Measurements from ENCODE around the gene CRACR2B. TPM values are rescaled to one million over a fixed set of nuclear protein-coding genes. Genes with fewer than 3 reads are reported as not detected.

Gene CRACR2B
- total RNA-seq, 1 experiment from 2014 or later = 17.5 TPM

- H3K4me1 ChIP-seq (replicated peaks; ENCODE audit: insufficient read depth) = peaks cover 12% of the 10 kb centered on the region
- intact Hi-C loops (cut with micrococcal nuclease; ENCODE audit: unreplicated experiment) = loop anchor here (2.0 kb wide), 1 partner anchor 15 kb away; no protein-coding TSS in a partner anchor
- ChIA-PET POLR2A (ENCODE audit: unreplicated experiment) (interaction anchor here (0.6 to 1.6 kb wide), 11 partner anchors 13 to 740 kb away, joined by 3 to 17 read pairs (median 5); partner anchors contain the start of genes CD151 and PIDD1), CTCF (interaction anchor here (0.7 kb wide), 1 partner anchor 13 kb away, joined by 4 read pairs; no protein-coding TSS in a partner anchor)
- no peaks in the 10 kb centered on the region for H3K9me2 ChIP-seq (ENCODE audit: insufficient read depth)
- H3K4me2 ChIP-seq = peak overlapping the region; percentile 90
- H4K20me1 ChIP-seq (ENCODE audit: insufficient read depth) = peaks cover 26% of the 10 kb centered on the region
- peak overlapping the region; percentile 87 for H3K27ac ChIP-seq
- H3K9me3 ChIP-seq (ENCODE audit: insufficient read depth, low read depth) = no peaks in the 10 kb centered on the region
- no peaks in the 10 kb centered on the region for H3K27me3 ChIP-seq (ENCODE audit: insufficient read depth, low read depth)
- H3K79me2 ChIP-seq (ENCODE audit: low read depth) = peaks cover 19% of the 10 kb centered on the region
- H3F3A ChIP-seq (ENCODE audit: insufficient read depth, low read depth) = peaks cover 27% of the 10 kb centered on the region; the same call in 1 of the 2 replicates
- no peak for TF ChIP-seq EZH2 (IDR thresholded peaks at IDR 0.05; ENCODE audit: low read depth)
- TF ChIP-seq CTCF (conservative IDR thresholded peaks at IDR 0.05) = no peak
- peak; percentile 65 to 87 for DNase-seq
- no TSS peak for BruUV-seq (replicated peaks)
- peak overlapping the region; percentile 84 for H3K4me3 ChIP-seq
- no peaks in the 10 kb centered on the region for H3K36me3 ChIP-seq (ENCODE audit: low read depth)
- H2AFZ ChIP-seq = 0 out of 2 replicates have a peak overlapping the region, but pooled peaks have one; percentile 58
Observed at GRCh38 chr11:819129-819931, 8.4 kb upstream of the CRACR2B start.

- Histone ChIP-seq H3K4me1 (replicated peaks; ENCODE audit: insufficient read depth) (peaks cover 15% of the 10 kb centered on the region), H3K27ac (peak overlapping the region; percentile 61; the same call in 1 of the 2 replicates), H2AFZ (no peak overlapping the region), H3F3A (ENCODE audit: insufficient read depth, low read depth) (peaks cover 28% of the 10 kb centered on the region; the same call in 1 of the 2 replicates), H3K9me2 (ENCODE audit: insufficient read depth) (no peaks in the 10 kb centered on the region), H3K79me2 (ENCODE audit: low read depth) (peaks cover 19% of the 10 kb centered on the region), H3K4me3 (peak overlapping the region; percentile 84), H3K4me2 (peak overlapping the region; percentile 90), H3K27me3 (ENCODE audit: insufficient read depth, low read depth) (no peaks in the 10 kb centered on the region), H3K9me3 (ENCODE audit: insufficient read depth, low read depth) (no peaks in the 10 kb centered on the region), H4K20me1 (ENCODE audit: insufficient read depth) (peaks cover 26% of the 10 kb centered on the region), H3K36me3 (ENCODE audit: low read depth) (no peaks in the 10 kb centered on the region)
- POLR2A ChIA-PET (ENCODE audit: unreplicated experiment) = interaction anchor here (0.6 to 0.9 kb wide), 6 partner anchors 12 to 612 kb away, joined by 3 to 6 read pairs (median 3); partner anchors contain the start of genes CD151 and PIDD1
- intact Hi-C loops (cut with micrococcal nuclease; ENCODE audit: unreplicated experiment) = loop anchor here (2.0 kb wide), 1 partner anchor 15 kb away; no protein-coding TSS in a partner anchor
- CTCF ChIA-PET = interaction anchor here (0.7 kb wide), 1 partner anchor 12 kb away, joined by 4 read pairs; no protein-coding TSS in a partner anchor
- DNase-seq = peak; percentile 81 to 87
- TSS peak; percentile 43 for BruUV-seq (replicated peaks)
- TF ChIP-seq CTCF (conservative IDR thresholded peaks at IDR 0.05) = no peak
- TF ChIP-seq EZH2 (IDR thresholded peaks at IDR 0.05; ENCODE audit: low read depth) = no peak
Observed at GRCh38 chr11:819943-820649, 7.6 kb upstream of the CRACR2B start.
